Neural cell (in vitro differentiated cells): ENCODE results near the gene GPC5.

Source experiments
- CTCF ChIP-seq: fragments of 450-650 bp; IDR thresholded peaks from 2 replicates; pipeline ENCODE4 v1.5.1; 2014; ENCODE audit warnings: antibody characterized with exemption, mild to moderate bottlenecking, moderate library complexity; ENCODE audit not compliant: poor library complexity, severe bottlenecking
- EP300 ChIP-seq: fragments of 450-650 bp; conservative IDR thresholded peaks from 2 replicates; pipeline ENCODE4 v1.6.1; 2014; ENCODE audit warnings: antibody characterized with exemption, mild to moderate bottlenecking, moderate library complexity; ENCODE audit not compliant: poor library complexity, severe bottlenecking
- EZH2 ChIP-seq: fragments of 200-600, 300-800 bp; shearing (Covaris generic), sonication (generic); IDR thresholded peaks from 2 replicates; pipeline ENCODE4 v1.6.1; 2014; ENCODE audit warnings: antibody characterized with exemption, low read length, borderline replicate concordance, mild to moderate bottlenecking; ENCODE audit not compliant: insufficient read depth, poor library complexity, severe bottlenecking
- MXI1 ChIP-seq: fragments of 450-650 bp; conservative IDR thresholded peaks from 2 replicates; pipeline ENCODE4 v1.6.1; 2014; ENCODE audit warnings: antibody characterized with exemption, mild to moderate bottlenecking; ENCODE audit not compliant: poor library complexity, severe bottlenecking
- POLR2AphosphoS5 ChIP-seq: IDR thresholded peaks from 2 replicates; pipeline ENCODE4 v1.6.1; 2012
- RAD21 ChIP-seq: fragments of 450-650 bp; conservative IDR thresholded peaks from 2 replicates; pipeline ENCODE4 v1.6.1; 2014; ENCODE audit warnings: antibody characterized with exemption, mild to moderate bottlenecking, moderate library complexity
- REST ChIP-seq: IDR thresholded peaks from 2 replicates; pipeline ENCODE4 v1.6.1; 2012; ENCODE audit warnings: borderline replicate concordance

- TF ChIP-seq REST (no peak), CTCF (no peak), POLR2AphosphoS5 (no peak), EP300 (no peak), MXI1 (no peak), EZH2 (no peak), RAD21 (no peak)
Measured at GRCh38 chr13:92807353-92807752, 1408.9 kb downstream of the GPC5 start.
